Bronchial epithelial cell (primary cell): ENCODE results near the gene MAGI2. TPM values are rescaled to one million over a fixed set of nuclear protein-coding genes. Genes with fewer than 3 reads are reported as not detected.

Experiments
- DNase-seq: peaks from one replicate; pipeline ENCODE4 v3.0.0-alpha.2; 2010; ENCODE audit warnings: low read depth
- FAIRE-seq: peaks from 2 replicates; lab custom pipeline; 2011; peaks lifted over from hg19 to GRCh38; lab: Jason Lieb, UNC
- H3K27me3 ChIP-seq: 2 replicates; pipeline ENCODE4 v1.5.1; 2011; ENCODE audit warnings: low read length; ENCODE audit not compliant: control insufficient read depth, insufficient read depth
- H3K36me3 ChIP-seq: 2 replicates; pipeline ENCODE4 v1.5.1; 2011; ENCODE audit warnings: low read length; ENCODE audit not compliant: control insufficient read depth, insufficient read depth
- H3K4me3 ChIP-seq: 2 replicates; pipeline ENCODE4 v1.5.1; 2011; ENCODE audit warnings: mild to moderate bottlenecking, low read depth, low read length, control low read depth
- CTCF ChIP-seq: IDR thresholded peaks from 2 replicates; pipeline ENCODE4 v1.5.1; 2011; ENCODE audit warnings: mild to moderate bottlenecking, moderate library complexity, low read length, control low read depth, inconsistent platforms; ENCODE audit not compliant: insufficient read depth, severe bottlenecking
- total RNA-seq: library from RNA; depleted of rRNA; stranded (reverse); fragments of >200 nt; gene quantifications from 2 replicates; pipeline ENCODE4 v1.2.1, GENCODE V29; 2014

Gene MAGI2
- total RNA-seq, 1 donor from 2014 or later: 2.6 TPM

- peak; percentile 8 for DNase-seq
Measured at GRCh38 chr7:78073609-78074382, 1379.7 kb downstream of the MAGI2 start.

DNA sequence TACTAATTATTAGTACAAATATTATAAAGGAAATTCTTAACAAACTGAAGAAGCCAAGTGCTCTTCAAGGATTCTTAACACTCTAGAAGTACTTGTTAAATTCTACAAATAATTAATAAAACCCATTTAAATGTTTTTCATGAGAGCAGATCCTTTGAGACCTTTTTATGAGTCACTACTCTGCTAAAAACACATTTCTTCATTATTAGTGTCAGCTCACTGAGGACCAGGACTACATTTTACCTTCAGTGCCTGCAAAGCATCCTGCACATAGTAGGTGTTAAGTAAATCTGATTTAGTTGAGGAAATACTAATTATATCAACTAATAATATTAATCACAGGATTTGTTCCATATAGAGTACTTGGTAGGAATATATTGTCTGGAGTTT lies 1381.3 kb downstream of the MAGI2 start:
- TF ChIP-seq CTCF: no peak
- no peak for FAIRE-seq
- Histone ChIP-seq H3K4me3 (no peak overlapping the region), H3K36me3 (no peaks in the 10 kb centered on the region), H3K27me3 (no peaks in the 10 kb centered on the region)
- DNase-seq: no peak

More at GRCh38 chr7:78073609-78074382, 1379.7 kb downstream of the MAGI2 start:
- no peak for FAIRE-seq
- Histone ChIP-seq H3K27me3 (no peaks in the 10 kb centered on the region), H3K4me3 (no peak overlapping the region), H3K36me3 (no peaks in the 10 kb centered on the region)
- TF ChIP-seq CTCF: no peak

DNA sequence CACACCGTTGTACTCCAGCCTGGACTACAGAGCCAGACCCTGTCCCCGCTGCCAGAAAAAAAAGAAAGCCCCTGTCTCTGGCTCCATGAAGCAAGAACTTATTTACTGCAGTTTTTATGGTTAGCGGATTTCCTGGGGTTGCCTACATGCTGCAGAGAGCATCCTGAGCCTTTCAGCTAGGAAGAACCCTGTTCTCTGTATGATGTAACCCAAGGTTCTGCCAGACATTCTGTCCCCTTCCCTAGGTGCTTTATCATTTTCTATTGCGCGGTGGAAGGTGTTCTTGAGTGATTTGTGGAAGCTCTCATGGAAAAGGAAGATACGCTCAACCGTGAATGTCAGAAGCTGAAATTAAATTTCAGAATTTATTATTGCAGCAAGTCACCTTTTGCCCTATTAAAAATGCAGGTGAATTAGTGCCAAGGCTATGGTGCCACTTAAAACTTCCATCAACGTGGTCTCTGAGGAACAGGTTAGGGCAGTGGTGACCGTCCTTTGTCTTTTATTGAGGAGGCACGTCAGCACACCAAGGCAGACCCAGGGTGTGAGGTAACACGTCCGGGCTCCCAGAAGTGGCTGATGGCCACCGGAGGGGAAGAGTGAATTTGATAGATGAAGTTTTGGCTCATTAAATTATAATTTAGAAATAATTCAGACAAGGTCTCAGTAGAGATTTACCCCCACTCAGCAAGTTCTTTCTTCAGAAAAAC lies 1381.8 kb downstream of the MAGI2 start:
- H3K4me3 ChIP-seq: no peak overlapping the region
- DNase-seq: no peak
- no peaks in the 10 kb centered on the region for H3K27me3 ChIP-seq
- TF ChIP-seq CTCF: no peak
- no peak for FAIRE-seq
- H3K36me3 ChIP-seq: no peaks in the 10 kb centered on the region

DNA sequence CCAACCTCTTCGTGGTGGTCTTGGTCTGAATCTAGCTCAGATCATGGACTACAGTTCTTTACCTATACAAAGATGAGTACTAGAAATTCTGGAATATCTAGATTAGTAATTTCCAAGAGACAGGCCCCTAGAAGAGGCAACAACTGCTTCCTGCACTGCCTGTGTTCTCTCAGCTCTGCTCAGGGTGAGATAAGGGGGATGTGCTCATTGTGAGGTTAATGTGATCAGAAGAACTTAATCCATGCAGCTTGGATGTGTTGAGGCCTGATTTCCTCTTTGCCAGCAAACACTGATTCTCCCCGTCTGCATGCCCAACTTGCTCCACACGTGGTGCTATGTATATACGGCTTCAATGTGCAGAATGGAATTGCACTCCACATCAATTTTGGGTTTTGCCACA lies 1386.9 kb downstream of the MAGI2 start:
- Histone ChIP-seq H3K36me3 (no peaks in the 10 kb centered on the region), H3K4me3 (no peak overlapping the region), H3K27me3 (no peaks in the 10 kb centered on the region)
- FAIRE-seq (peak; percentile 55), DNase-seq (no peak)
- no peak for TF ChIP-seq CTCF

- no peak for DNase-seq
- H3K27me3 ChIP-seq: no peaks in the 10 kb centered on the region
- no peak overlapping the region for H3K4me3 ChIP-seq
- no peak for FAIRE-seq
- no peaks in the 10 kb centered on the region for H3K36me3 ChIP-seq
- no peak for TF ChIP-seq CTCF
Measured at GRCh38 chr7:78063758-78064157, 1389.7 kb downstream of the MAGI2 start.
